Measurements from ENCODE around the gene PRR29. TPM values are rescaled to one million over a fixed set of nuclear protein-coding genes. Genes with fewer than 3 reads are reported as not detected.

PRR29 gene
- total and polyA plus RNA-seq, 8 donors, result 0.08 to 0.92 (median 0.50) TPM; not detected in 5

- Histone ChIP-seq H3K4me3 (peak overlapping the region; percentile 3 to 22 (median 13)), H3K4me1 (peaks cover 10 to 24% (median 17%) of the 10 kb centered on the region in 4 donors), H3K27ac (peak overlapping the region; percentile 25 to 77 (median 63)), H3K36me3 (no peaks in the 10 kb centered on the region), H3K9me3 (no peaks in the 10 kb centered on the region), H3K27me3 (no peaks in the 10 kb centered on the region)
- WGBS, 5 donors, result 2 to 3% (median 2%) methylated on average over 17 to 21 of the region's 21 CpGs
- peak; percentile 80 to 95 for DNase-seq
- intact Hi-C loops (cut with DNase I; ENCODE audit: low total_unique reads), result loop anchor here (5.0 to 10.0 kb wide), 2 partner anchors 91 to 106 kb away; partner anchors contain the start of genes CD79B and ERN1
- TF ChIP-seq, protein P1, sequence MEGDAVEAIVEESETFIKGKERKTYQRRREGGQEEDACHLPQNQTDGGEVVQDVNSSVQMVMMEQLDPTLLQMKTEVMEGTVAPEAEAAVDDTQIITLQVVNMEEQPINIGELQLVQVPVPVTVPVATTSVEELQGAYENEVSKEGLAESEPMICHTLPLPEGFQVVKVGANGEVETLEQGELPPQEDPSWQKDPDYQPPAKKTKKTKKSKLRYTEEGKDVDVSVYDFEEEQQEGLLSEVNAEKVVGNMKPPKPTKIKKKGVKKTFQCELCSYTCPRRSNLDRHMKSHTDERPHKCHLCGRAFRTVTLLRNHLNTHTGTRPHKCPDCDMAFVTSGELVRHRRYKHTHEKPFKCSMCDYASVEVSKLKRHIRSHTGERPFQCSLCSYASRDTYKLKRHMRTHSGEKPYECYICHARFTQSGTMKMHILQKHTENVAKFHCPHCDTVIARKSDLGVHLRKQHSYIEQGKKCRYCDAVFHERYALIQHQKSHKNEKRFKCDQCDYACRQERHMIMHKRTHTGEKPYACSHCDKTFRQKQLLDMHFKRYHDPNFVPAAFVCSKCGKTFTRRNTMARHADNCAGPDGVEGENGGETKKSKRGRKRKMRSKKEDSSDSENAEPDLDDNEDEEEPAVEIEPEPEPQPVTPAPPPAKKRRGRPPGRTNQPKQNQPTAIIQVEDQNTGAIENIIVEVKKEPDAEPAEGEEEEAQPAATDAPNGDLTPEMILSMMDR (IDR thresholded peaks at IDR 0.05), result peak in 5 of 7 experiments; percentile 81 to 98 (median 90)
- TF ChIP-seq POLR2A (IDR thresholded peaks at IDR 0.05), result no peak
- peak; percentile 7 to 50 (median 13) for TF ChIP-seq POLR2AphosphoS5 (IDR thresholded peaks at IDR 0.05)
- TF ChIP-seq EP300 (IDR thresholded peaks at IDR 0.05), result no peak
These were observed 27.7 kb downstream of the PRR29 start for GRCh38 chr17:64025732-64026294.

GRCh38 chr17:64028874-64029464 lies 30.8 kb downstream of the PRR29 start:
- TF ChIP-seq, protein P1 (IDR thresholded peaks at IDR 0.05), result peak in 4 of 7 experiments; percentile 59 to 75 (median 65)
- no peak for TF ChIP-seq EP300 (IDR thresholded peaks at IDR 0.05)
- Histone ChIP-seq H3K4me1 (peaks cover 10 to 23% (median 17%) of the 10 kb centered on the region in 4 donors), H3K36me3 (no peaks in the 10 kb centered on the region), H3K4me3 (no peak overlapping the region), H3K27ac (no peak overlapping the region), H3K9me3 (no peaks in the 10 kb centered on the region), H3K27me3 (no peaks in the 10 kb centered on the region)
- DNase-seq, result peak; percentile 77 to 85
- 9 to 22% (median 17%) methylated on average over 3 of the region's 3 CpGs for WGBS, 5 donors
- intact Hi-C loops (cut with DNase I; ENCODE audit: low total_unique reads), result loop anchor here (5.0 to 10.0 kb wide), 2 partner anchors 94 to 103 kb away; partner anchors contain the start of genes CD79B and ERN1

DNA sequence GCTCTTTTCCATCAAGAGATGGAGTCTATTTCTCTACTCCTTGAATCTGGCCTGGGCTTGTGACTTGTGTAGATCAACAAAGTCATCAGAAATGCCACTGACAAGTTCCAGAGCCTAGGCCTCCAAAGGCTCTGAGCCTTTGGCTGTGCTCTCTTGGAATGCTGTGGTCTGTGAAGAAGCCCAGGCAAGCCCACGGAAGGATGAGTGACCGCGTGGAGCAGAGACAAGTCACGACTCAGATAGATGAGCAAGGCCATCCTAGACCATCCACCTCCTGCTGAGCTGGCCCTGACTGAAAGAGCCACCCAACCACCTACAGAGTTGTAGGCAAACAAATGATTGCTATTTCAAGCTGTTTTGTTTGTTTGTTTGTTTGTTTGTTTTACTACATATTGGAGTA lies 33.9 kb downstream of the PRR29 start:
- peaks cover 0 to 5% (median 2%) of the 10 kb centered on the region in 4 donors for H3K36me3 ChIP-seq
- no peaks in the 10 kb centered on the region for H3K9me3 ChIP-seq
- DNase-seq, result no peak
- H3K27me3 ChIP-seq, result no peaks in the 10 kb centered on the region
- 83 to 93% (median 88%) methylated on average over 4 of the region's 4 CpGs for WGBS, 5 donors
- no peak overlapping the region for H3K4me3 ChIP-seq
- no peaks in the 10 kb centered on the region for H3K4me1 ChIP-seq
- intact Hi-C loops (cut with DNase I; ENCODE audit: low total_unique reads), result no loop called here
- TF ChIP-seq POLR2AphosphoS5 (IDR thresholded peaks at IDR 0.05) (no peak), POLR2A (IDR thresholded peaks at IDR 0.05) (no peak)
- TF ChIP-seq, protein P1 (IDR thresholded peaks at IDR 0.05), result no peak
- no peak overlapping the region for H3K27ac ChIP-seq

DNA sequence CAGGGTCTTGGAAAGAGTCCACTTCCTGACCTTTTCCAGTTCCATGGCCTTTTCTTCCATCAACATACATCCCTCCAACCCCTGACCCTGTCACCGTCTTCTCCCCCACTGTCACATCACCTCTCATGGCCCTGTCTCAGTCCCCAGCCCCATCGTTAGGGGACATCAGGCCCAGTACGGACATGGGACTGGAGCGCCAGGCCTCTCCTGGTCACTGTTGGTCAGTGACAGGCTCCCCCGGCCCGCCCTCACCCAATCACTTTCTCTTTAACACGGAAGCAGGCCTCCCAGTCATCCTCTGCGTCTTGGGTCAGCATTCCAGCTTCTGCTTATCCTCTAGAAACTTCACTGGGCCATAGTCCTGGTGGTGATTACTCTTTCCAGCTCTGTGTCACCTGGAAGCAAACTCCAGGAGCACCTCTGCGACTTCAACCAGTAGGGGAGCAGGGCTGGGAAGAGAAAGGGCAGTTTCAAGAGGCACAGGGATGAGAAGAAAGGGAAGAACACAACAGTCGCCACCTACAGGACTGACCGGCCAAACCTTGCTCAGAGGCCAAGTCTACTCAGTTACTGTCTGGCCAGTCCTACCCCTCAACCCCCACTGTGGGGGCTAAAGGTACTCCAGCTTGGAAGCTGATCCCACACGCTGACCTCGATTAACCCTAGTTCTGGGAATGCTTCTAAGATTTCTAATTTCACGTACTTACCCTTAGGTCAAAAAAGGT lies 38.2 kb downstream of the PRR29 start:
- WGBS, 5 donors, result 87 to 90% (median 89%) methylated on average over 14 of the region's 14 CpGs
- H3K36me3 ChIP-seq, result peaks cover 7 to 38% (median 30%) of the 10 kb centered on the region in 4 donors
- no peak for DNase-seq
- H3K27me3 ChIP-seq, result no peaks in the 10 kb centered on the region
- no peak for TF ChIP-seq POLR2AphosphoS5 (IDR thresholded peaks at IDR 0.05)
- no peak for TF ChIP-seq POLR2A (IDR thresholded peaks at IDR 0.05)
- TF ChIP-seq EP300 (IDR thresholded peaks at IDR 0.05), result no peak
- TF ChIP-seq, protein P1 (IDR thresholded peaks at IDR 0.05), result no peak
- H3K4me3 ChIP-seq, result no peak overlapping the region
- H3K27ac ChIP-seq, result no peak overlapping the region
- no peaks in the 10 kb centered on the region for H3K9me3 ChIP-seq
- peaks cover 0 to 17% (median 8%) of the 10 kb centered on the region in 4 donors for H3K4me1 ChIP-seq
- intact Hi-C loops (cut with DNase I; ENCODE audit: low total_unique reads), result no loop called here

All from stomach (tissue), 9 donors.